ENCODE measurements around the gene CACNA1D.

The CACNA1D gene

GRCh38 chr3:53696401-53697172 is 202.2 kb downstream of the CACNA1D start:
- no peak for DNase-seq (ENCODE audit: low read depth, low spot score)
- no peak overlapping the region for H3K4me3 ChIP-seq (ENCODE audit: low read length)

GRCh38 chr3:53700441-53700840 is 206.0 kb downstream of the CACNA1D start:
- DNase-seq (ENCODE audit: low read depth, low spot score), result no peak
- H3K4me3 ChIP-seq (ENCODE audit: low read length), result no peak overlapping the region

- DNase-seq (ENCODE audit: low read depth, low spot score), result no peak
- H3K4me3 ChIP-seq (ENCODE audit: low read length), result no peak overlapping the region
These were observed 208.5 kb downstream of the CACNA1D start for GRCh38 chr3:53702776-53703530.

- H3K4me3 ChIP-seq (ENCODE audit: low read length), result no peak overlapping the region
- DNase-seq (ENCODE audit: low read depth, low spot score), result no peak
These were observed 209.4 kb downstream of the CACNA1D start for GRCh38 chr3:53703630-53704362.

GRCh38 chr3:53704363-53704725 is 209.9 kb downstream of the CACNA1D start:
- DNase-seq (ENCODE audit: low read depth, low spot score), result no peak

GRCh38 chr3:53705024-53705745 is 210.8 kb downstream of the CACNA1D start:
- DNase-seq (ENCODE audit: low read depth, low spot score), result no peak
- no peak overlapping the region for H3K4me3 ChIP-seq (ENCODE audit: low read length)

More at GRCh38 chr3:53704363-53704725, 209.9 kb downstream of the CACNA1D start:
- H3K4me3 ChIP-seq (ENCODE audit: low read length), result no peak overlapping the region

- DNase-seq (ENCODE audit: low read depth, low spot score), result peak; percentile 55
- H3K4me3 ChIP-seq (ENCODE audit: low read length), result no peak overlapping the region
These were observed 211.4 kb downstream of the CACNA1D start for GRCh38 chr3:53705774-53706173.

- no peak overlapping the region for H3K4me3 ChIP-seq (ENCODE audit: low read length)
- no peak for DNase-seq (ENCODE audit: low read depth, low spot score)
These were observed 212.8 kb downstream of the CACNA1D start for GRCh38 chr3:53707222-53707621.

GRCh38 chr3:53708001-53708621 is 213.7 kb downstream of the CACNA1D start:
- no peak for DNase-seq (ENCODE audit: low read depth, low spot score)

GRCh38 chr3:53709256-53709655 is 214.8 kb downstream of the CACNA1D start:
- H3K4me3 ChIP-seq (ENCODE audit: low read length), result no peak overlapping the region
- no peak for DNase-seq (ENCODE audit: low read depth, low spot score)

More at GRCh38 chr3:53708001-53708621, 213.7 kb downstream of the CACNA1D start:
- no peak overlapping the region for H3K4me3 ChIP-seq (ENCODE audit: low read length)

GRCh38 chr3:53709860-53710674 is 215.7 kb downstream of the CACNA1D start:
- peak; percentile 69 for DNase-seq (ENCODE audit: low read depth, low spot score)

GRCh38 chr3:53711387-53711786 is 217.0 kb downstream of the CACNA1D start:
- H3K4me3 ChIP-seq (ENCODE audit: low read length), result no peak overlapping the region
- no peak for DNase-seq (ENCODE audit: low read depth, low spot score)

More at GRCh38 chr3:53709860-53710674, 215.7 kb downstream of the CACNA1D start:
- H3K4me3 ChIP-seq (ENCODE audit: low read length), result no peak overlapping the region

- no peak for DNase-seq (ENCODE audit: low read depth, low spot score)
- H3K4me3 ChIP-seq (ENCODE audit: low read length), result no peak overlapping the region
These were observed 218.5 kb downstream of the CACNA1D start for GRCh38 chr3:53712817-53713388.

GRCh38 chr3:53713626-53714025 is 219.2 kb downstream of the CACNA1D start:
- no peak overlapping the region for H3K4me3 ChIP-seq (ENCODE audit: low read length)
- DNase-seq (ENCODE audit: low read depth, low spot score), result no peak

GRCh38 chr3:53715815-53716483 is 221.5 kb downstream of the CACNA1D start:
- DNase-seq (ENCODE audit: low read depth, low spot score), result no peak
- H3K4me3 ChIP-seq (ENCODE audit: low read length), result no peak overlapping the region

- no peak for DNase-seq (ENCODE audit: low read depth, low spot score)
- H3K4me3 ChIP-seq (ENCODE audit: low read length), result no peak overlapping the region
These were observed 222.6 kb downstream of the CACNA1D start for GRCh38 chr3:53716998-53717397.

- no peak overlapping the region for H3K4me3 ChIP-seq (ENCODE audit: low read length)
- no peak for DNase-seq (ENCODE audit: low read depth, low spot score)
These were observed 224.1 kb downstream of the CACNA1D start for GRCh38 chr3:53718462-53718861.

All from Jurkat, Clone E6-1 (cell line).